UCSD-AML1 (cell line): ENCODE results near the gene DNAJC10.
"Not testable (repeated sequence)": the region's sequence is repeated elsewhere in the genome, so short reads cannot be mapped to it uniquely, and the experiment has no call there.

Experiments
- DNase-seq: peaks from one replicate; lab custom pipeline; 2025; ENCODE audit not compliant: unreplicated experiment; lab: John Stamatoyannopoulos, UW

DNAJC10 gene

DNA sequence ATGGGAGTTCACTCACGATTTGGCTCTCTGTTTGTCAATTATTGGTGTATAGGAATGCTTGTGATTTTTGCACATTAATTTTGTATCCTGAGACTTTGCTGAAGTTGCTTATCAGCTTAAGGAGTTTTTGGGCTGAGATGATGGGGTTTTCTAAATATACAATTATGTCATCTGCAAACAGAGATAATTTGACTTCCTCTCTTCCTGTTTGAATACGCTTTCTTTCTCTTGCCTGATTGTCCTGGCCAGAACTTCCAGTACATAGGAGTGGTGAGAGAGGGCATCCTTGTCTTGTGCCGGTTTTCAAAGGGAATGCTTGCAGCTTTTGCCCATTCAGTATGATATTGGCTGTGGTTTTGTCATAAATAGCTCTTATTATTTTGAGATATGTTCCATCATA lies 66.6 kb downstream of the DNAJC10 start:
- DNase-seq: not testable (repeated sequence)

DNA sequence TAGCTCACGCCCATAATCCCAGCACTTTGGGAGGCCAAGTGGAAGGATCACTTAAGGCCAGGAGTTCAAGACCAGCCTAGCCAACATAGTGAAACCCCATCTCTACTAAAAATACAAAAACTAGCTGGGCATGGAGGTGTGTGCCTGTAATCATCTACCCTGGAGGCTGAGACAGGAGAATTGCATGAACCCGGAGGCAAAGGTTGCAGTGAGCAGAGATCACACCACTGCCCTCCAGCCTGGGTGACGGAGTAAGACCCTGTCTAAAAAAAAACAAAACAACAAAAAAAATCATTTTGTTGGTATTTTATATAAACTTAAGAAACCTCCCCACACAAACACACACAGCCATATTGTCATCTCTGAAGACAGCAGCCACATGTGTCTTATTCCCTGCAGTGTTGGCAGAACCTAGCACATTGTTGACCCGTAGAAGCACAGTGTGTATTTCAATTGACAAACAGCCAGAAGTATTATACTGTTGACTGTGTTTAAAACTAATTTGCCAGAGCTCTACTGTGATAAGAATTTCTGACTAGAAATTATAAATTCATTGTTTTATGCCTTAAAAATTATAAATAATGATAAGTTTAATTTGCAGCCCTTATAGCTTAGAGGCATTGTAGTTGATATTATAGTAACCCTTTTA lies 68.1 kb downstream of the DNAJC10 start:
- no peak for DNase-seq

GRCh38 chr2:182784777-182785176 lies 68.7 kb downstream of the DNAJC10 start:
- DNase-seq: no peak

DNA sequence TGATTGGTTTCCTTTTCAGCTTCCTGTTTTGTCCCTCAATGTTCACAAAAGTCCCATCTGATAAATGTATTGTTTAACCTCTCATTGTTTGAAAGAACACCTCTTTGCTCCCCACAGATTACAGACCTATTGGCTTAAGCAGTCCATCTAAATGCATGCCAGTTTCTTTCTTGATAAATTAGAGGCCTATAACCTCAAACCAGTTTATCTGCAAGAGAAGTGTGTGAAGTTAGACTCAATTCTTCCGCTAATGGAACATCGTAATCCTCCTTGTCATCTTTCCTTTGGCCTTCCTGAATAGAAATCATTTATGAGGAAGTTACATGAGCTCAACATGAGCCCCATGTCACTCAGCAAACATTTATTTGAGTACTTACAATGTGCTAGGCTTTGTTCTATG lies 76.4 kb downstream of the DNAJC10 start:
- DNase-seq: no peak

DNA sequence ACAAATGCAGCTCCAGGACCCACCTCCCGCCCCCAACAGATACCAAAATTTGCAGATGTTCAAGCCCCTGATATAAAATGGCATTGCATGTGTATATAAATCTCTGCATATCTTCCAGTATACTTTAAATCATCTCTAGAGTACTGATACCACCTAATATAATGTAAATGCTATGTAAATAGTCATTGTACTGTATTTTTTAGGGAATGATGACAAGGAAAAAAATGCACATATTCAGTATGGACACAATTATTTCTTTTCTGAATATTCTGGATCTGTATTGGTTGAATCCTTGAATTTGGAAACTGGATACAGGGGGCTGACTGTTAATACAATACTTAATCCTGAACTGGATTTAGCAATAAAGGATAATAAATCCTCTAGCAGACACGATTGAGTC lies 82.7 kb downstream of the DNAJC10 start:
- DNase-seq: no peak

- no peak for DNase-seq
Observed at GRCh38 chr2:182804128-182804527, 88.1 kb downstream of the DNAJC10 start.

DNA sequence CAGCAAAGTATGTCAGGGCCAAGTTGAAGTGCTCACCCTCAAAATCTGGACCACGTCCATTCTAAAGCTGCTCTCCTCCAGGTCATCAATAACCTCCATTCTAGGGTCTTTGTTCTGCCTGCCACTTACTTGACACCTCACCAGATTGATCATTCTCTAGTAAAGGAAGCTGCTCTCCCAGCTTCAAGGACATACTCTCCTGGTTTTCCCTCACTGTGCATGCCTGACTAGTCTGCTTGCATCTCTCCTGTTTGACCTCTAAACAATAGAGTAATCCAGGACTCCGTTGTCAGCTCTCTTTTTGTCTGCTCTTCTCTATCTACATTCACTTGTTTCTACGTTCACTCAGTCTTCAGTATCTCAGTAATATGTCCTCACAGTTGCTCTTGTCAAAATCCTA lies 91.3 kb downstream of the DNAJC10 start:
- DNase-seq: no peak

DNA sequence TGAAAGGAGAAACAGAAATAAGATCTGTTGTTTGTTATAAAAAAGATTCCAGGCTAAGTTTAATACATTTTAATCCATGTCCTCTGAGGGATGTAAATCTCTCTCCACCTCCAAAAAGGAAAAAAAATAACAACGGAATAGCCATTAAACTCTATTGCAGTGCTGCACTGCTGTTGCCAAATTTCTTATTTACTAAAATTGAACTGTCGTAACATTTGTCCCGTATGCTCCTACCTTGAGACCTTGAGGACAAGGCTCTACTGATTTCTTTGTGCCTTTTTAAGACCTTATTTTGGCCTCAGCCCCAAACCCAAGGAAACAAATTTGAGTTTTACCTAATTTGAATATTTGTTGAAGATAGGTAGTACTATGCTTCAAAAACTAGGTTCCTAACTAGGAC lies 94.0 kb downstream of the DNAJC10 start:
- DNase-seq: no peak

GRCh38 chr2:182814380-182814779 lies 98.3 kb downstream of the DNAJC10 start:
- no peak for DNase-seq

DNA sequence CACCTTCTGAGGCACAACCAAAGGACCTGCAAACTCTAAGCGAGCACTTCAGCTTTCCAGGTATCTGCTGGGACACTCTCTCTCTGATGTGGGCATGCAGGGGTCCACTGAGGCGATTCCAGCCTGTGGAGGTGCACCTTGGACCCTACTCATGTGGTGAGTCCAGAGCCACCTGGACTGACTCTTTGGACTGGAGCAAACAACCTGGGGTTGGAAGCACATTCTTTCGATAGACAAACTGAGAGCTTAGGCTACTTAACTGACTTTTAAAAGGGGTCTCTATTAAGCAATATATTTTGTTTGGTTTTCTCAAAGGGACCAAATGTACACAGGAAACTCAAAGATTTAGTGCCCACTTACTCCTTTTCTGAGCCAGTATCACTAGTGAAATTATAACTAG lies 98.7 kb downstream of the DNAJC10 start:
- peak; percentile 7 for DNase-seq

- DNase-seq: no peak
Observed at GRCh38 chr2:182816866-182817265, 100.8 kb downstream of the DNAJC10 start.

DNA sequence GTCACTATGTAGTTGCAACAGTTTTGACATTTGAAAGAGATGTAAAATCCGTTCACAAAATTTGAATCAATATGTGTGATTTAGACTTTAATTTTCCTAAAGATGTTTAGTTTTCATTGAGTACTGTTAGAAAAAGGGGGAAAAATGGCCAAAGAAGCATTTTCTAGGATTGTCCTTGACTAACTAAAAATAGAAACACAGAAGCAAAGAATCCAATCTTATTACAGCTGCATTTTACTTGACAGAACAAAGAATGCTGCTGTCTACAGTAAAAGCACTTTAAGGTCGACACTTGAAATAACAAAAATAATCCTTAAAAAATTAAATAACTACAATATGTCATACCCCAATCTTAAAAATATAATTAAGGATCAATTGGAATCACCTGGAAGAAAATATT lies 101.5 kb downstream of the DNAJC10 start:
- DNase-seq: no peak

DNA sequence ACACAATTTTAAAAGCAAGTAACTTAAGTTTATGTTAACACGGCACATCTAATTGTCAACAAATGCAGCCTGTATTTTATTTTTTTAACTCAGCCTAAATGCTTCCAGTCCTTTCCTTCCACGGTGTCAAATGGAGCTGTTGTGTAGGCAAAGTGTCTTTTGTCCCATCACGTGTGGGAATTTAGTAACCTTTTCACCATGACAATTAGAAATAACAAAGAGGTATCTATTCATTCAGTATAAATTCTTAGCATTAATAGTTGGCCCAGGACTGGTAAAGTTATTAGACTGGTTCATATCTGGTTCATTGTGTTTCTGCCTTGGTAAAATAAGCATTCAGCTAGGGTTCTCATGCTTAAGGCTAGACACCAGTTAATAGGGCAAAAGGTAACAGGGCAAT lies 102.4 kb downstream of the DNAJC10 start:
- DNase-seq: no peak

DNA sequence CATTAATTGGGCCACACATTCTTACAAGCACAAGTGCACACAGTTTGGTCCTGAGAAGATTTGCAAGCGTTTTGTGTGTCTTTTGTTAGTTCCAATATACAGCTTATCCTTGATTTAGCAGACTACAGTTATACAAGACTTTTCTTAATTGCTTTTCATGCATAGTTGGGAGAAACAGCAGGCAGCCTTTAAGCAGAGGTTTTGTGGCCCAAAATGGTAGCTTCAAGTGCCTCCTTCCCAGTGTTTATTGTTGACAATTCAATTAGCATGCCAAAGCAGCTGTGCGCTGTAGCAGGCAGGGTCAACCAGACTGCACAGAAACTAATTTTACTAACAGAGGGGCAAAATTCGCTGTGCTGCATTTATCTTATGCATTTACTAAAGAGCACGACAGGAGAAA lies 102.9 kb downstream of the DNAJC10 start:
- DNase-seq: no peak

- no peak for DNase-seq
Observed at GRCh38 chr2:182819412-182819811, 103.4 kb downstream of the DNAJC10 start.

GRCh38 chr2:182821182-182821581 lies 105.1 kb downstream of the DNAJC10 start:
- no peak for DNase-seq

DNA sequence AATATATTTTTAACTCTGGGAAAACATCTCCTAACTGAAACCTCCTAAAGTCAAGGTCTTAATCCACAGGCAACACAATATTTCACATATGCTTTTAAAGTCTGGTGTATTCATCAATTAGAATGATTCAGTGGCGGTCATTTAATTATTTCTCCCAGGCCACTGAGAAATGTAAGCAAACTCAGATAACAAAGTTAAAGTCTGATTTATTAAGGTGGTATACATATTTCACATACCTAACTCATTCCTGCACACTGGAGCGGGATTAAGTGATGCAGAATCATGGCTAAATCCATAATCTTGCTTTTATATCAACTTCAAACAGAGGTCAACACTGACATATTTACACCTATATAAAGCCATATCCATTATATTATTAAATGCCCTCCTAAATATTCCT lies 106.7 kb downstream of the DNAJC10 start:
- no peak for DNase-seq

GRCh38 chr2:182824056-182824766 lies 108.2 kb downstream of the DNAJC10 start:
- DNase-seq: no peak

GRCh38 chr2:182824767-182825158 lies 108.7 kb downstream of the DNAJC10 start:
- DNase-seq: no peak

- DNase-seq: no peak
Observed at GRCh38 chr2:182826064-182826463, 110.0 kb downstream of the DNAJC10 start.

DNA sequence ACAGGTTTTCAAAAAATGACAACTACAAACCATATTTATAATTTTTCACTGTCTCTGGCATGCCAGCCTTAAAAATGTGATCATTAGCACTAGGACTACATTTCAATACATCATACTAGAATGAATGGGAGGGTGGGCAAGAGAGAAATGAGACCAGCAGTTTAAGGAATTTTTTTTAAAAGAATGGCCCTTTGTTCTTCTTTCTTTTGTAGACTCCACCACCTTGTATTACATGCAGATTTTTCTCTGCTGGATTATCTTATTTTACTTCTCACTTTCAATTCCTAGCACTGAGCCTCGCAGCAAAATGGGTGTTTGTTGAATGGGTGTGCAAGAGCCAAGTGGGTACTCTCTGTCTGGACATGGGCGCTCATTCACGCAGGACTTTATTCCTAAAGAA lies 110.4 kb downstream of the DNAJC10 start:
- no peak for DNase-seq

- DNase-seq: no peak
Observed at GRCh38 chr2:182827182-182827879, 111.3 kb downstream of the DNAJC10 start.
